ENCODE results near the gene TRAK1.

GRCh38 chr3:42177801-42178150 lies 86.6 kb downstream of the TRAK1 start:
- no peak for TF ChIP-seq CTCF (IDR thresholded peaks at IDR 0.05; ENCODE audit: low read length)
- no peak for TF ChIP-seq EZH2 (optimal IDR thresholded peaks at IDR 0.05; ENCODE audit: low read depth, low read length)

All from MM.1S (cell line).